ENCODE data around the gene TROAP. TPM values are rescaled to one million over a fixed set of nuclear protein-coding genes. Genes with fewer than 3 reads are reported as not detected.
"Not testable (repeated sequence)": the region's sequence is repeated elsewhere in the genome, so short reads cannot be mapped to it uniquely, and the experiment has no call there.

Gene TROAP
- total RNA-seq, 2 donors from 2014 or later: 0.27 to 0.99 TPM

- DNase-seq (ENCODE audit: low spot score) (no peak), ATAC-seq (ENCODE audit: insufficient number of reproducible peaks, low FRiP score, low read depth) (no peak)
- Histone ChIP-seq H3K27me3 (replicated peaks; ENCODE audit: insufficient read depth) (peaks cover 6% of the 10 kb centered on the region), H3K4me3 (peak overlapping the region; percentile 54), H3K4me1 (ENCODE audit: control insufficient read depth in 1 of 2, low read depth in 2 of 2) (peaks cover 0 to 8% of the 10 kb centered on the region in 2 donors), H3K9me3 (no peaks in the 10 kb centered on the region), H3K27ac (no peak overlapping the region), H3K36me3 (no peaks in the 10 kb centered on the region)
- TF ChIP-seq CTCF (IDR thresholded peaks at IDR 0.05): no peak
Measured at GRCh38 chr12:49332891-49333371, 9.9 kb downstream of the TROAP start.

GRCh38 chr12:49333778-49334177 is 10.7 kb downstream of the TROAP start:
- not testable (repeated sequence) for ATAC-seq (ENCODE audit: insufficient number of reproducible peaks, low FRiP score, low read depth); H3K36me3 ChIP-seq; H3K27ac ChIP-seq; H3K4me1 ChIP-seq (ENCODE audit: control insufficient read depth in 1 of 2, low read depth in 2 of 2); H3K4me3 ChIP-seq; DNase-seq (ENCODE audit: low spot score); H3K9me3 ChIP-seq; H3K27me3 ChIP-seq (replicated peaks; ENCODE audit: insufficient read depth)

GRCh38 chr12:49334226-49334625 is 11.2 kb downstream of the TROAP start:
- H3K27ac ChIP-seq: no peak overlapping the region
- TF ChIP-seq CTCF (IDR thresholded peaks at IDR 0.05): no peak
- H3K9me3 ChIP-seq: no peaks in the 10 kb centered on the region
- ATAC-seq (ENCODE audit: insufficient number of reproducible peaks, low FRiP score, low read depth) (no peak), DNase-seq (ENCODE audit: low spot score) (no peak)
- no peak overlapping the region for H3K4me3 ChIP-seq
- H3K4me1 ChIP-seq (ENCODE audit: control insufficient read depth in 1 of 2, low read depth in 2 of 2): peaks cover 0 to 8% of the 10 kb centered on the region in 2 donors
- peaks cover 6% of the 10 kb centered on the region for H3K27me3 ChIP-seq (replicated peaks; ENCODE audit: insufficient read depth)
- no peaks in the 10 kb centered on the region for H3K36me3 ChIP-seq

- no peak for ATAC-seq (ENCODE audit: insufficient number of reproducible peaks, low FRiP score, low read depth)
- no peak for DNase-seq (ENCODE audit: low spot score)
- peaks cover 6% of the 10 kb centered on the region for H3K27me3 ChIP-seq (replicated peaks; ENCODE audit: insufficient read depth)
Measured at GRCh38 chr12:49334681-49335080, 11.6 kb downstream of the TROAP start.

GRCh38 chr12:49335118-49335954 is 12.3 kb downstream of the TROAP start:
- ATAC-seq (ENCODE audit: insufficient number of reproducible peaks, low FRiP score, low read depth) (no peak), DNase-seq (ENCODE audit: low spot score) (no peak)
- Histone ChIP-seq H3K4me1 (ENCODE audit: control insufficient read depth in 1 of 2, low read depth in 2 of 2) (peaks cover 0 to 8% of the 10 kb centered on the region in 2 donors), H3K27ac (no peak overlapping the region), H3K9me3 (no peaks in the 10 kb centered on the region), H3K36me3 (no peaks in the 10 kb centered on the region), H3K4me3 (no peak overlapping the region), H3K27me3 (replicated peaks; ENCODE audit: insufficient read depth) (peaks cover 6% of the 10 kb centered on the region)
- no peak for TF ChIP-seq CTCF (IDR thresholded peaks at IDR 0.05)

More at GRCh38 chr12:49334681-49335080, 11.6 kb downstream of the TROAP start:
- no peaks in the 10 kb centered on the region for H3K9me3 ChIP-seq
- no peaks in the 10 kb centered on the region for H3K36me3 ChIP-seq
- TF ChIP-seq CTCF (IDR thresholded peaks at IDR 0.05): no peak
- H3K4me3 ChIP-seq: no peak overlapping the region
- H3K4me1 ChIP-seq (ENCODE audit: control insufficient read depth in 1 of 2, low read depth in 2 of 2): peaks cover 0 to 8% of the 10 kb centered on the region in 2 donors
- no peak overlapping the region for H3K27ac ChIP-seq

Measured in thoracic aorta (tissue), 2 donors.